GM19328 (cell line): Measurements from ENCODE around the gene HOXD8.

Experiments
- ATAC-seq: cut with Tn5 transposase; IDR thresholded peaks from one replicate; pipeline ENCODE4 v1.9.1; 2021; ENCODE audit warnings: mild to moderate bottlenecking, moderate library complexity; ENCODE audit not compliant: unreplicated experiment

Gene HOXD8

DNA sequence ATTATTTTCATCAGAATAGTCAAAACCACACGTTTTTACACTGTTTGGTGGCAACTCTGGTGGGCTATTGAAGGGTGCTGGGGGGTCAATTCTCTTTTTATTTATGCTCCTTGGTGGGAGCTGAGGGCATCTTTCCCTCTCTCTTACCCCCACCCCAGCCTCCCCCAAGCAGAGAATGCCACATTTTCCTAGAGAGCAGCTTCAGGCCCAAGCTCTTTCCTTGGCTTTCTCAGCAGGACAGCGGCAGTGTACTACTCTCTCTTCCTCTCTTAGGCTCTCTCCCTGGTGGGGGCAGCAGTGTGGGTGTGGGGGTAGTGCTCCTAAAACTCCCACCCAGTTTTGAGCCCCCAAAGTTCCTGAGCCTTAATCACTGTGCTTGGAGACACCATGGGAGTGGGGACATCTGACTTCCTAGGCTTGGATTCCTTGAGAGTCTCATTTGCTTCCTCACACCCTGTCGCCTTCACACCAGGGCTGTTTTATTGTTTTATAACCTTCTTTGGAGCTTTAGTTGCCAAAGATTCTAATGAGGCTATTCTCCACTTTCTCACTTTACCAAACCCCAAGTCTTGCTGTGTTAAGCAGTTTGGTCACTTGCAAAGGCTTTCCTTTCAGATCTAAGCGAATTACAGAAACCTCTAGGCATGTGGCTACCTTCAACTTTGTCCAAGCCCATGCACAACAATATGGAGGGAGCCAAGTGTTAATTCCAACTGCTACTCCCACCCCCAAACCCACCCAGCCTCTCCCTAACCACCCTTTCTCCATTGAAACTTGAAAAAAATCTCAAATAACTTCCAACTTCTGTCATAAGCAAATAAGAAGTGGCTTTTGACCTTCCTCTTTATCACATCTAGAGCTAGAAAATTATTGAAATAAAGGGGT lies 15.8 kb downstream of the HOXD8 start:
- no peak for ATAC-seq

DNA sequence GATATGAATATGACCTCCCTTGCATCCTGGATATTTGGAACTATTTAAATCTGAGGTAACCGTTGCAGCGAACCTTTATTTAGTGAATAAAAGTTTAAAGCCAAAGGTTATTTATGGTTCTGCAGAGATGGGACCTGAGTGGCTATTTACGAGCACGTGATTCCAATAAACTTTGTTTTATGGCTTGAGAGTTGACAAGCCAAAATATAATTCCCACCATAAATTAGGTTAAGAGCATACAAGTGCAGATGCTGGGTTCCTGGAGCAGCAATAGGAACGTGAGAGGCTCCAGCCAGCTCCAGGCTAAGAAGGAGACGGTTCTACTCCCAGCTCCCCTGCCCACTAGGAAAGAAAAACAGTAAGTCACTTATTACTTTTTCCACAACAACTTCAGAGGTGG lies 16.6 kb downstream of the HOXD8 start:
- ATAC-seq: no peak

DNA sequence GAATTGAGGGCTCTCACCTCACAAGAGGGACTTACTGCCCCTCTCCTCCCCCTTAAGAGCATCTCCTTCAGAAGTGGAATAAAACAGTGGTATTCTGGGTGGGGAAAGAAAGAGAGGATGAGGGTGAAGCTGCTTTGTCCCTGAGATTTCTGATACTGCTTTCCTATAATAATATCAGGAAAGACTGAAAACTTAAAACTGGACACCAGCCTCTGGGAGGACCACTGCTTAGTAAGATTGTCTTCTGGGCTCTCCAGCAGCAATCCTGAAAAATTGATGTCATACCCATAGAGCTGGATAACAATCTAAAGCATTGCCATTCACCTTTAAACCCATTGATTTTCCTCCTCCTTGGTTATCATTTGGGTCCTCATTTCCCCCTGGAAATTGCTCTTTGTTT lies 17.1 kb downstream of the HOXD8 start:
- ATAC-seq: no peak

DNA sequence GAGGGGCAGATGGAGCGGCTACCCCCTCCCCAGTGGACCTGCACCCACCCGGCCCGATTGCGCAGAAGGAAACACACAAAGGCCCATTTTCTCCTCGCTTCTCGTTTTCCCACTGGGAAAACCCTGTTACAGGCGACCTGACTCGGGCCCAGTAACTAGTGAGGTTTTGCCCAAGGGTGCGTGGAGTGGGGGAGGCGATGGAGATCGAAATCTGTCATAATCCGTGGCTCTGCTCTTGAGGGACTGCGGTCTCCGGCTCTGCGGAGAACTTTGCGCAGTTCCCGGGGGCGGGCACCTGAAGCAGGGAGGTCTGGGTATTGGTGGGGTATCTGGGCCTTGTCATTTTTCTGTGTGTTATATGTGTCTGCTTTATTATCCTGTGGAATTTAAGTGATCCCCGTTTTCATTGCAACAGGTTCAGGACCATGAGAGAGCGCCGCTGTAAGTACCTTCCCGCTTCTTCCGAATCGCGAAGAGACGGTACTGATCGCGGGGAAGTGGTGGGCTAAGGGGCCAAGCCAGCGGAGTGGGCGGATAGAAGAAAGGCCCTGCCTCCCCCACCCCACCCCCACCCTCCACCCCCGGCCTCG lies 17.8 kb downstream of the HOXD8 start:
- no peak for ATAC-seq

DNA sequence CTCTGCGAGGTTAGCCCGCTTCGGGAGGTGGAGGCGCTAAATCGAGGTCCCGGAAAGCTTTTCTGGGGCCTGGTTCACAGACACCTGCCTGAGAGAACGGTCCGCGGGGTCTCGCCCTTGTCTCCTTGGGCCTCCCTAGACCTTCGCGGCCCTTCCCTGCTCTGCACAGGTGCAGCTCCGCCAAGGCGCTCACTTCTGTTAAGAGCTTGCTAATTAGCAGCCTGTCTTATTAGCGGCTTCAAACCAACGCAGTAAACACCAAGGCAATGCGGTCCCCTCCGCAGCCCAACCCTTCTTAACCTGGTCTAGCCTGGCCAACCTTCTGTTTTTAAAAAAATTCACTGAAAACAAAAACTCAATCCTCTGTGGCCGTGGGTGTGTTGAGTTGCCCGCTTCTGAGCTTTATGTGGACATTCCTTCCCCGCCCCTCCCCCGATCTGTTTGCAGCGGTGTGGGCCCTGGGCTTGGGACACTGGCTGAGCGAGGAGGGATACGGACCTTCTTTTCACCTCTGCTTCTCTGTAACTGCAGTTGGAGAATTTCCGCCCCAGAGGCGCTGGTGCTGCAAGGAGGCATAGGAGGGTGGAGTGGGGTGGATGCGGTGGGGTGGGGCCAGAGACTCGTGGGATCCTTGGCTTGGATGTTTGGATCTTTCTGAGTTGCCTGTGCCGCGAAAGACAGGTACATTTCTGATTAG lies 18.4 kb downstream of the HOXD8 start:
- ATAC-seq: no peak

DNA sequence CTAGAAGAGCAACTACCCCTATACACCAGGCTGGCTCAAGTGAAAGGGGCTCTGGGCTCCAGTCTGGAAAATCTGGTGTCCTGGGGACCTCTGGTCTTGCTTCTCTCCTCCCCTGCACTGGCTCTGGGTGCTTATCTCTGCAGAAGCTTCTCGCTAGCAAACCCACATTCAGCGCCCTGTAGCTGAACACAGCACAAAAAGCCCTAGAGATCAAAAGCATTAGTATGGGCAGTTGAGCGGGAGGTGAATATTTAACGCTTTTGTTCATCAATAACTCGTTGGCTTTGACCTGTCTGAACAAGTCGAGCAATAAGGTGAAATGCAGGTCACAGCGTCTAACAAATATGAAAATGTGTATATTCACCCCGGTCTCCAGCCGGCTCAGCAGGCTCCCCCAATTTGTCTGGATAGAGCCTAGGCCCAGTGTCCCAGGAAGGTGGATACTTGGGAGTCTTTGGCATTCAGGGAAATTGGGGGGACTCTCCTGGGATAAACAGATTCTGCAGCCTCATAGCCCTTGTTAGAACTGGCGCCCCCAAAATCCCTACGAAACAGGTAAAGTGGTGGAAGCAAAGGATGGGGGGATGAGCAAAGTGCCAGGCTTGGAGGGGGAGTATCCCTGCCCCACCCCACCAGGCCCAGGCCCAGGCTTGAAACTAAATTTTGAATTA lies 19.4 kb downstream of the HOXD8 start:
- no peak for ATAC-seq

DNA sequence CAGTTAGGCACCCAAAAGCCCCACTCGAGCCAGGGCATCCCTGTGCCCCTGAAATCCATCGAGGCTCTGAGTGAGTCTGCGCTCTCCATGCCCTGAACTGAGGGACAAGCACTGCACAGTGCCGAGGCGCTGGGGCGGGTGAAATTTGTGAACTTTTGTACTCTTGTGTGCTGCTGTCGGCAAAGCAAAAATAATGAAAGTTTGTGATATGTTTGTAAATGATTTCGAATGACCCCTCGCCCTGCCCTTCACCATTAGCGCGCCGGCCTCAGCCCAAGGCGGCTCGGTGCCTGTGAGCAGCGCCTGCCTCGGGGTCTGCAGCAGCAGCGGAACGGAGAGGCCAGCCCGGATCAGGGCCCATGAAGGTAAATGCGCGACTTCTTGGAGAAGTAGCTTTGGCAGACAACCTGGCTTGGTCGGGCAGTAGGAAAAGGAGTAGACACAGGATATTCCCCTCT lies 20.0 kb downstream of the HOXD8 start:
- ATAC-seq: no peak

DNA sequence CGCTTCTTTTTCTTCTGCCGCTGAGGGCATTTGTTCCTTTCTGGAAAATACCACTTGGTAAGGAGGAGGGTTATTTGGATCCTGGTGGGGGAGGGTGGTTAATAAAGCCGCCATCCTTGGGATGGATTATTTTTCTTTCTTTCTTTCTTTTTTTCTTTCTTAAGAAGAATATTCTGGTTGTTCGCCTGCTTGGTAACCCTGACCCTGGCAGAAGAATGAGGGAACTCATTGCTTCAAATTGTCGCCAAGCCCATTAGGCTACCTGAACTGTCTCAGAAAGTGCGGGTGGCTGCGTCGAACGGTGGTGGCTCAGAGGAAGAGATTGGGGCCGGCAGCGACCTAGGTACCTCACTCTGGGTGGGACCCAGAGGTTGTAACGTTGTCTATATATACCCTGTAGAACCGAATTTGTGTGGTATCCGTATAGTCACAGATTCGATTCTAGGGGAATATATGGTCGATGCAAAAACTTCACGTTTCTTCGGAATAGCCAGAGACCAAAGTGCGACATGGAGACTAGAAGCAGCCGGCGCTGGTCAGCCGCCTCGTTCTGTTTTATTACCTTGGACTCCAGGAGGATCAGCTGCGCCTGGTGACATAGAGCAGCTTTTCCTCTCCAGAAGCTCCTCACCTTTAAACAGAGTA lies 20.6 kb downstream of the HOXD8 start:
- ATAC-seq: no peak

DNA sequence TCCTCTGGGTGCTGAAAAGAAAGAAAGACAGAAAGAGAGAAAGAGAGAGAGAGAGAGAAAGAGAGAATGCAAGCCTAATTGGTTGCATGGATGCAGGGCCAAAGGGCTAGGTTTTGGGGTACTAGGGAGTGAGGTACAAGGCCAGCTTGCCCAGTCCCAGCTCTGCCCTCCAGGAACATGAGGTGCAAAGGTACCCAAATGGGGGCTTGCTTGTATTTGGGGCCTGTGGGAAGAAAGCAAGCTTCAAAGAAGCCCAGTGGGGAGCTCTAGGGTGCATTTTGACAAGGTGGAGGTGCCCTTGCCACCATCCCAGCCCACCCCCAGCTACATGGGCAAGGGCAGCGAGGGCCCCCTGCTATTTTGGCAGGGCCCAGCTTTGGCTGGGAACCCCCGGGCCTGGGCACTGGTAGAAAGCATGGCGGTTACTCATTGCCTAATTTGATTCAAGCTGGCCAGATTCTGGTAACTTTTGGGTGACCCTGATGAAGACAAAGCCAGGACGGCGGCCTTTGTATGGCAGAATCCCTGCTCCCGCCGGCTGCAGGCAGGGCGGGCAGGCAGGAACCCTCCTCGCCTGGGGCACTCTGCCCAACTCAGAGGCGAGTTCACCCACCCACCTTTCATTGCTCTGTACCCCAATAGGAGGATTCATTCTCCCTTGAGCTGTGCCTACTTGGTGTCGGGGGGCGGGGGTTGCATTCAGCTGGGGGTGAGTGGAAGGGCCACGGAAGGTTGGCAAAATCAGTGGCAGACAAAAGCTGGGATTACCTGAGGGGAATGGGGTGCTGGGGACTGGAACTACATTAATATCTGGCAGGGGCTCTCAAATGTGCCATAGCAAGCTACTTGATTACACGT lies 21.3 kb downstream of the HOXD8 start:
- ATAC-seq: no peak

DNA sequence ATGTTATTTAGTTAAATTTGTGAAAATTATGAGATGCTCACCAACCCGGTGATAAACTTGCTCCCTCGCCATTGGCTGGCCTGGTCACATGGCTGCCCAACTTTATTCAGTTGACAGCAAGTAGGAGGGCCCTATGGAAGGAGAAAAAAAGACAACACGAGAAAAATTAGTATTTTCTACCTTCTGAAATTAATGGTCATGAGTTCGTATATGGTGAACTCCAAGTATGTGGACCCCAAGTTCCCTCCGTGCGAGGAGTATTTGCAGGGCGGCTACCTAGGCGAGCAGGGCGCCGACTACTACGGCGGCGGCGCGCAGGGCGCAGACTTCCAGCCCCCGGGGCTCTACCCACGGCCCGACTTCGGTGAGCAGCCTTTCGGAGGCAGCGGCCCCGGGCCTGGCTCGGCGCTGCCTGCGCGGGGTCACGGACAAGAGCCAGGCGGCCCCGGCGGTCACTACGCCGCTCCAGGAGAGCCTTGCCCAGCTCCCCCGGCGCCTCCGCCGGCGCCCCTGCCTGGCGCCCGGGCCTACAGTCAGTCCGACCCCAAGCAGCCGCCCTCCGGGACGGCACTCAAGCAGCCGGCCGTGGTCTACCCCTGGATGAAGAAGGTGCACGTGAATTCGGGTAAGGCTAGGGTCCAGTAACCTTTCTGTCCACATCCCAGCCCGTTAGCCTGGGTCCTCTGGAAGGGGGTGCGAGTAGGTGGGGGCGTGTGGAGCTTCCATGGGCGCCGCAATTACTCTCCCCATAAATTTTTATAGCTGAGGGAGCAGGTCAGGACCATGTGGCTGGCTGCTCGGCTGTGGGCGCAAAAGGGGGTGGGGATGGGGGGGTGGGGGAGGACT lies 22.2 kb downstream of the HOXD8 start, which contains the start of gene HOXD4:
TSS of gene HOXD4 (plus strand) at position 109 of the 846 bp plus-strand sequence. CDS start at position 193, 84 bp downstream.
- ATAC-seq: no peak

DNA sequence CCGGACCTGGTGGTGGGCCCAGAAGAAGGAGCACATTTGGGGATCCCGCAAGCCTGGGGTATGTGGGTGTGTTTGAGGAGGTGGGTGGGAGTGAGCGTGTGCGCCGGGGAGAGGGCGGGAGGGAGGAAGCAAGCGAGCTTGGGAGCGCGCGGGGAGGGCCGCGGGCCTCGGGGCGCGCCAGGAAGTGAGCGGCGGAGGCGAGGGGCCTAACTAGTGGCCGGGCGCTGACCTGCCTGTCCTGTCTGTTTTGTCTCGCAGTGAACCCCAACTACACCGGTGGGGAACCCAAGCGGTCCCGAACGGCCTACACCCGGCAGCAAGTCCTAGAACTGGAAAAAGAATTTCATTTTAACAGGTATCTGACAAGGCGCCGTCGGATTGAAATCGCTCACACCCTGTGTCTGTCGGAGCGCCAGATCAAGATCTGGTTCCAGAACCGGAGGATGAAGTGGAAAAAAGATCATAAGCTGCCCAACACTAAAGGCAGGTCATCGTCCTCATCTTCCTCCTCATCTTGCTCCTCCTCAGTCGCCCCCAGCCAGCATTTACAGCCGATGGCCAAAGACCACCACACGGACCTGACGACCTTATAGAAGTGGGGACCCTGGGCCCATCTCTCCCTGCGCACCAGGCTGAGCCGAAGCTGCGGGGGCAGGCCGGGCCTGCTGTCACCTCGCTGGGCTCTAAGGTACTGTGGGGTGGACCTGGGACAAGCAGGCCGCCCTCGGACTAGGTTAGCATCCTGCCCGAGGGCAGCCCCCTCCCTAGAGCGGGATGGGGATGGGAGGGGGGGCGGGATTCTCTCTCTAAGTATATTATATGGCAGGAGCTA lies 23.1 kb downstream of the HOXD8 start:
- ATAC-seq: no peak

DNA sequence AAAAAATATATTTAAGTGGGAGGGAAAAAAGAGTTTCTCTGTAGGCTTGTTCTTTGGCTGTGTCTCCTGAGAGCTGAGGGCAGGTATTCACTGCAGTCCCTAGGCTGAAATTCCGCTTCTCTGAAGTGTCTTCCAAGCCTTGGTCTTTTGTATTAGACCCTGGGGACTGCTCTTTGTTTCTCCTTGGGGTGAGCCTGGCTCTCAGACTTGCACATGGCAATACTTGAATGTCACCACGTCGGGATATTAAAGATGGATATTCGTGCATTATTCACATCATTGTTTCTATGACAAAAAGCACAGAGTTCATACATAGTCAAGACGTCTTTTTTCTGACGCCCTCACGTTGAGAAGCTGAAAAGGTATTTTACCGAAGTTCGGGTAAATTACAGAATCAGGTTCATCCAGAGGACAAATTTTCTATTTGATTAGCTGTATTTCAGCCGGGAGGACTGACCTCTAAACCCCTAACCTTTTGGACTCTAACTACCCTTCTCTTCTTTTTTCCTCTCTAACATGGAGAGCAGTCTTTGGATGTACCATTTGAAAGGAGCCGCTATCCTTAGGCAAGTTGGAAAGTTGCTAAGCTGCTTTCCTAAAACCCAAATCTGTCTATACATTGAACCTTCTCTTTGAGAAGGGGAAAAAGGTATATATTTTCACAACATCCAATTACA lies 25.2 kb downstream of the HOXD8 start:
- no peak for ATAC-seq

DNA sequence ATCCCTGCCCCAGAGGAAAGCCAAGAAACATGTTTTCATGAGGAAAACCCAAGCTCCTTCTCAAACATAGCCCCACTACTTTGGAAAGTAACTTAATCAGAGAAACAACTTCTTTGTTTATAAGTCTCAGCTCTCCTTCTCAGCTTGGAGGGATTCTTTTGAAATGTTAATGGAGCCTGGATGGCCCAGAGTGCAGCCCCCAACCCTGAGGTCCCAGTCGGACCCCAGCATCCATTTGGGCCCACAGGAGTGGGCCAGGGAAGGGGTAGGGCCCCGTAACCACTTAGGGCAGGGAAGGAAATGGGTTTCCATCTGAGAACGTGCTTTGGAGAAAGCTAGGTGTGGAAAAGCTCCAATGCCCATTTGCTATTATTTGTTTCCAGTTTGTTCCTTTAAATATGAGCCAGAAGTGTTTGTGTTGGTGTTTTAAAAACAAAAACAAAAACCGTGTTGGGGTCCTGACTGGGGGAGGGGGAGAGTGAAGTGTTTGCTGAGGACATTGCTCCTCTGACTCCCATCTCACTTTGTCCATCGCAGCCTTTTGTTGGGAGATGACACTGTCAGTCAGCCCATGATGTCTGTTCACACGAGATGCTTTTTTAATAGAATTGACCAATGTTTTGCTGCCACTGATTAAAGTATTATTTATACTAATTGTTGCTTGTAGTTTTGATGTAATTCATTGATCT lies 26.0 kb downstream of the HOXD8 start:
- ATAC-seq: no peak

DNA sequence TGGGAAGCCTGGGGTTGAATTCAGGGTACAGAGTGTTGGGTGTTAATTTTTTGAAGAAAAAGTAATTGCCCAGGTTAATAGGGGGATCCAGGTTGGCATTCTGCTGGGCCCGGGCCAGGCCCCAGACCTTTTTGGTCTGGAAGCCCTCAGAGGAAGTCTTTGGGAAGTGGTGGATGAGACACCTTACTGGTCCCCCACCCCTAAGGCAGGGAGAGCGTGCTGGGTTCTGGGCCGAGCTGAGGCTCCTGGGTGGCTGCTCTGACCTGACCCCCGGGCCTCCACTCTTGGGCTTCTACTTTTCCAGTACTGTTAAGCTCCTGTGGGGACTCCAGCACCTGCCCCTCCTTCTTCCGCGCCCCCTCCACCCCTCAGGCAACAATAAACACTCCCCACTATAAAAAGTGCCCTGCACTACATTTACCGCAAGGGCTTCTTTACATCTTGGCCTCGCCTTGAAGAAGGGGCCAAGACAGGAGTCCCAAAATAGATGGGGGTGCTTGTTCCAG lies 26.8 kb downstream of the HOXD8 start:
- ATAC-seq: no peak

DNA sequence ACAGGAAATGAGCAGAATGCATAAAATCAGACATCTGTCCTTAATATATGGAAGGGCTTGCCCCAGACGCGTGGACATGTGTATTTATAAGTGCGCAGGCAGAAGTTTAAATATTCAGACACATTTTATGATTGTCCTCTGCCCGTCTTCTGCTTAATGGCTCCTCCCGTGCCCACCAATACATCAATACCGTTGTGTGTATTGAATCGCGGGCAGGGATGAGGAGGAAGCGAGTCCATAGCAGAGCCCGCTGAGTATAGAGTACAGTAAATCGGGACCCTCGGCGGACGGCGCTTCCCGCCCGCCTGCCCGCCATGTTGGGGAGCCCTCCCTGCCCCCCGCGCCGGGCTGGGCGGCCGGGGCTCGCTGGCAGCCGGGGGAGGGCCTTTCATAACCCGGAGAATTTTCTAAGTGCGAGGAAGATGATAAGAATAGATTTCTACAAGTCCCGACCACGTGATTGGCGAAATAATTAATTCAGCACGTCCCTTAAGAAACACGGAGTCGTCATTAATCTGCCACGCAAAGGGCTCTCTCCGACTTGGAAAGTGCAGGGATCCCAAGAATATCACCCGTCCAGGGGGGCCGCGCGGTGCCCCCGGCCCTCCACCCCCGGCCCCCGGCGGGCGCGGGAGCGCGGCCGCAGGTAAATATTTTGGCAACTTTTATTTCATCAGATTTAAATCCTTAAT lies 27.4 kb downstream of the HOXD8 start, which contains the start of gene HOXD3:
TSS of gene HOXD3 (plus strand) at position 501 of the 692 bp plus-strand sequence. CDS start 11,808 bp downstream, outside the sequence.
- no peak for ATAC-seq
